PC-9 (cell line): ENCODE data around the gene KCNAB2. TPM values are rescaled to one million over a fixed set of nuclear protein-coding genes. Genes with fewer than 3 reads are reported as not detected.

Experiments
- BruUV-seq: library from RNA; stranded (reverse); fragments of 400-500 nt; replicated peaks from 2 replicates; lab custom pipeline; 2021; lab: Mats Ljungman, UMichigan
- CTCF ChIA-PET: fragments of 300-600 bp; sonication (Branson Sonifier 250); formaldehyde crosslinking; loops from one replicate; lab custom pipeline; 2022; ENCODE audit warnings: antibody characterized with exemption; lab: Charles Lee
- POLR2A ChIA-PET: fragments of 300-600 bp; sonication (Branson Sonifier 250); formaldehyde crosslinking; loops from one replicate; lab custom pipeline; 2022; ENCODE audit warnings: antibody characterized with exemption; ENCODE audit not compliant: unreplicated experiment; lab: Charles Lee
- DNase-seq, 2 experiments: peaks; one replicate each; pipeline versions ENCODE4 v3.0.0 to v3.0.0-alpha.2; 2015 to 2022; ENCODE audit warnings: mixed read lengths in 1 of 2
- H2AFZ ChIP-seq: fragments of 200-600 bp; sonication (generic); 2 replicates; pipeline ENCODE4 v1.8.1; 2017; ENCODE audit warnings: antibody characterized with exemption
- H3F3A ChIP-seq: fragments of 200-600 bp; sonication (generic); 2 replicates; pipeline ENCODE4 v1.8.1; 2017; ENCODE audit warnings: antibody characterized with exemption, mild to moderate bottlenecking, low read depth; ENCODE audit not compliant: insufficient read depth
- H3K27ac ChIP-seq: fragments of 200-600 bp; sonication (generic); 2 replicates; pipeline ENCODE4 v1.6.1; 2016; ENCODE audit warnings: mixed run types
- H3K27me3 ChIP-seq: fragments of 200-600 bp; sonication (generic); 2 replicates; pipeline ENCODE4 v1.6.1; 2016; ENCODE audit warnings: low read depth, mixed run types; ENCODE audit not compliant: insufficient read depth
- H3K36me3 ChIP-seq: fragments of 200-600 bp; sonication (generic); 2 replicates; pipeline ENCODE4 v1.6.1; 2016; ENCODE audit warnings: low read depth, mixed run types
- H3K4me1 ChIP-seq: fragments of 200-600 bp; sonication (generic); replicated peaks from 2 replicates; pipeline ENCODE4 v1.6.1; 2016; ENCODE audit warnings: mixed run types; ENCODE audit not compliant: insufficient read depth
- H3K4me2 ChIP-seq: fragments of 200-600 bp; sonication (generic); 2 replicates; pipeline ENCODE4 v1.6.1; 2017; ENCODE audit warnings: mixed run types
- H3K4me3 ChIP-seq: fragments of 200-600 bp; sonication (generic); 2 replicates; pipeline ENCODE4 v1.6.1; 2016; ENCODE audit warnings: mixed run types
- H3K79me2 ChIP-seq: fragments of 200-600 bp; sonication (generic); 2 replicates; pipeline ENCODE4 v1.6.1; 2017; ENCODE audit warnings: low read depth, mixed run types
- H3K9me2 ChIP-seq: fragments of 200-600 bp; sonication (generic); 2 replicates; pipeline ENCODE4 v1.8.1; 2017; ENCODE audit warnings: mild to moderate bottlenecking; ENCODE audit not compliant: insufficient read depth
- H3K9me3 ChIP-seq: fragments of 200-600 bp; sonication (generic); 2 replicates; pipeline ENCODE4 v1.8.1; 2016; ENCODE audit warnings: low read depth; ENCODE audit not compliant: insufficient read depth
- H4K20me1 ChIP-seq: fragments of 200-600 bp; sonication (generic); 2 replicates; pipeline ENCODE4 v1.8.1; 2017; ENCODE audit not compliant: insufficient read depth
- EZH2 ChIP-seq: fragments of 200-600 bp; sonication (generic); IDR thresholded peaks from 2 replicates; pipeline ENCODE4 v1.8.0; 2017; ENCODE audit warnings: antibody characterized with exemption, low read depth
- intact Hi-C: fragments of 100-400 bp; cut with micrococcal nuclease; formaldehyde crosslinking; loops from one replicate; pipeline ENCODE4 v1.10.0; 2022; ENCODE audit not compliant: unreplicated experiment
- total RNA-seq: library from RNA; stranded (reverse); gene quantifications from 2 replicates; pipeline ENCODE4 v1.2.3, GENCODE V29; 2021
- TF ChIP-seq, protein P1 (sequence below): fragments of 200-600 bp; sonication (generic); conservative IDR thresholded peaks from 2 replicates; pipeline ENCODE4 v1.6.1; 2017; ENCODE audit warnings: mixed run types, antibody characterized with exemption, mild to moderate bottlenecking, moderate library complexity

Gene KCNAB2
- total RNA-seq, 1 experiment from 2014 or later = 19.6 TPM

DNA sequence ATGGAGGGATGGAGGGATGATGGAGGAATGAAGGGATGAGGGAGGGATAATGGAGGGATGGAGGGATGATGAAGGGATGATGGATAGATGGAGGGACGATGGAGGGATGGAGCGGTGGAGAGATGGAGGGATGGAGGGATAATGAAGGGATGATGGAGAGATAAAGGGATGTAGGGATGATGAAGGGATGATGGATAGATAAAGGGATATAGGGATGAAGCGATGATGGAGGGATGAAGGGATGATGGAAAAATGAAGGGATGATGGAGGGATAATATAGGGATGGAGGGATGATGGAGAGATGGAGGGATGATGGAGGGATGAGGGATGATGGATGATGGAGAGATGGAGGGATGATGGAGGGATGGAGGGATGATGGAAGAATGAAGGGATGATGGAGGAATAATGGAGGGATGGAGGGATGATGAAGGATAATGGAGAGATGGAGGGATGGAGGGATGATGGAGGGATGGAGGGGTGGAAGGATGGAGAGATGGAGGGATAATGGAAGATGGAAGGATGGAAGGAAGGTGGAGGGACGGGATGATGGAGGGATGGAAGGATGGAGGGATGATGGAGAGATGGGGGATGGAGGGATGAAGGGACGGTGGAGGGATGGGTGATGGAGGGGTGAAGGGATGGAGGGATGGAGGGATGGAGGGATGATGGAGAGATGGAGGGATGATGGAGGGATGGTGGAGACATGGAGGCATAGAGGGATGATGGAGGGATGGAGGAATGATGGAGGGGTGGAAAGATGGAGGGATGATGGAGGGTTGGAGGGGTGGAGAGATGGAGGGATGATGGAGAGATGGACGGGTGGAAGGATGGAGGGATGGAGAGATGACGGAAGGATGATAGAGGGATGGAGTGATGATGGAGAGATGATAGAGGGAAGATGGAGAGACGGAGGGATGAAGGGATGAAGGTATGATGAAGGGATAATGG is 62.0 kb downstream of the KCNAB2 start:
- H3K4me3 ChIP-seq = no peak overlapping the region
- H3K27ac ChIP-seq = no peak overlapping the region
- H3F3A ChIP-seq = no peaks in the 10 kb centered on the region
- no TSS peak for BruUV-seq
- no peaks in the 10 kb centered on the region for H3K79me2 ChIP-seq
- no peaks in the 10 kb centered on the region for H4K20me1 ChIP-seq
- no peak overlapping the region for H2AFZ ChIP-seq
- intact Hi-C loops = loop anchor here (1.0 kb wide), 1 partner anchor 98 kb away; no protein-coding TSS in a partner anchor
- no peaks in the 10 kb centered on the region for H3K9me3 ChIP-seq
- no peaks in the 10 kb centered on the region for H3K4me1 ChIP-seq
- no peaks in the 10 kb centered on the region for H3K9me2 ChIP-seq
- TF ChIP-seq EZH2 = no peak
- TF ChIP-seq, protein P1, sequence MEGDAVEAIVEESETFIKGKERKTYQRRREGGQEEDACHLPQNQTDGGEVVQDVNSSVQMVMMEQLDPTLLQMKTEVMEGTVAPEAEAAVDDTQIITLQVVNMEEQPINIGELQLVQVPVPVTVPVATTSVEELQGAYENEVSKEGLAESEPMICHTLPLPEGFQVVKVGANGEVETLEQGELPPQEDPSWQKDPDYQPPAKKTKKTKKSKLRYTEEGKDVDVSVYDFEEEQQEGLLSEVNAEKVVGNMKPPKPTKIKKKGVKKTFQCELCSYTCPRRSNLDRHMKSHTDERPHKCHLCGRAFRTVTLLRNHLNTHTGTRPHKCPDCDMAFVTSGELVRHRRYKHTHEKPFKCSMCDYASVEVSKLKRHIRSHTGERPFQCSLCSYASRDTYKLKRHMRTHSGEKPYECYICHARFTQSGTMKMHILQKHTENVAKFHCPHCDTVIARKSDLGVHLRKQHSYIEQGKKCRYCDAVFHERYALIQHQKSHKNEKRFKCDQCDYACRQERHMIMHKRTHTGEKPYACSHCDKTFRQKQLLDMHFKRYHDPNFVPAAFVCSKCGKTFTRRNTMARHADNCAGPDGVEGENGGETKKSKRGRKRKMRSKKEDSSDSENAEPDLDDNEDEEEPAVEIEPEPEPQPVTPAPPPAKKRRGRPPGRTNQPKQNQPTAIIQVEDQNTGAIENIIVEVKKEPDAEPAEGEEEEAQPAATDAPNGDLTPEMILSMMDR = no peak
- CTCF ChIA-PET = no interaction called here
- peak in 1 of 2 experiments; percentile 5 for DNase-seq
- POLR2A ChIA-PET = no interaction called here
- H3K27me3 ChIP-seq = peaks cover 19% of the 10 kb centered on the region; the same call in 1 of the 2 replicates
- H3K4me2 ChIP-seq = no peak overlapping the region
- H3K36me3 ChIP-seq = no peaks in the 10 kb centered on the region

DNA sequence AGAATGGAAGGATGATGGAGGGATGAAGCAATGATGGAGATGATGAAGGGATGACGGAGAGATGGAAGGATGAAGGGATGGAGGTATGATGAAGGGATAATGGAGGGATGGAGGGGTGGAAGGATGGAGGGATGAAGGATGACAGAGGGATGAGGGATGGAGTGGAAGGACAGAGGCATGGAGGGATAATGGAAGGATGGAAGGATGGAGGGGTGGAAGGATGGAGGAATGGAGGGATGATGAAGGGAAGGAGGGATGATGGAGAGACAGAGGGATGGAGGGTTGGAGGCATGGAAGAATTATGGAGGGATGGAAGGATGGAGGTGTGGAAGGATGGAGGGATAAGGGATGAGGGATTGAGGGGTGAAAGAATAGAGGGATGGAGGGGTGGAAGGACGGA is 62.8 kb downstream of the KCNAB2 start:
- Histone ChIP-seq H3F3A (no peaks in the 10 kb centered on the region), H4K20me1 (no peaks in the 10 kb centered on the region), H3K4me3 (no peak overlapping the region), H3K4me2 (no peak overlapping the region), H3K9me2 (no peaks in the 10 kb centered on the region), H3K79me2 (no peaks in the 10 kb centered on the region), H3K27ac (no peak overlapping the region), H3K36me3 (no peaks in the 10 kb centered on the region), H2AFZ (no peak overlapping the region), H3K4me1 (no peaks in the 10 kb centered on the region), H3K9me3 (no peaks in the 10 kb centered on the region), H3K27me3 (peaks cover 12% of the 10 kb centered on the region; the same call in 1 of the 2 replicates)
- no peak for TF ChIP-seq EZH2
- TF ChIP-seq, protein P1 = no peak
- DNase-seq = no peak
- BruUV-seq = no TSS peak
- ChIA-PET CTCF (interaction anchor here (1.1 kb wide), 2 partner anchors 96 to 136 kb away, joined by 4 to 10 read pairs; no protein-coding TSS in a partner anchor), POLR2A (no interaction called here)
- intact Hi-C loops = loop anchor here (1.0 kb wide), 1 partner anchor 97 kb away; no protein-coding TSS in a partner anchor

DNA sequence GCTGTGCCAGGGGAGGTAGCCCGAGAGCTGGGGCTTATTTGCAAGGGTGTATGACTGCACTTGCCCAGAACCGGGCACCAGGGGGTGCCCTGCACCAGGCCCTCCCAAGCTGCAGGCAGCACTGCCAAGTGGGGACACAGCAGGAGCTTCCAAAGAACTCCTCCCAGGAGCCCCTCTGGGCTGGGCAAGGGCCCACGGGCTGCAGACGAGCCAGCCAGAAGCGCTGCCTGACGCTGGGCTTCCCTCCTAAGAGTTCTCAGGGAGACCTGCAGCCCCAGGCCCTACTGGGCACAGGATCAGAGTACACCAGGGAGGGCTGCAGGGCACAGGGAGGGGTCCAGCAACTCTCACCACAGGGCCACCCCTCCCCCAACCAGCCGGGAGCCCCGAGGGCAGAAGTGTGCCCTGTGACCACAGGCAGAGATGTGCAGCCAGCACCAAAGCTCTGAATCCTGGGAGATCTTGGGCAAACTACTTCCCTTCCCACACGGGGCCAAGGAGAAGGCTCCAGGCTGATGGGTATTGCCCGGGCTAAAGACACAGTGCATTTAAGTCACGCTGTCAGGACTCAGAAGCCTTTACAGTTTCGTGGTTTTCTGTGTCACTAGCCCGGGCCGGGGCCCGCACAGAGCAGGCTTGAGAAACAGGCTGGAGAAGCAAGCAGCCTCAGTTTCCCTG is 63.4 kb downstream of the KCNAB2 start:
- Histone ChIP-seq H3F3A (no peaks in the 10 kb centered on the region), H3K9me2 (no peaks in the 10 kb centered on the region), H3K27me3 (0 out of 2 replicates have a peak, but pooled peaks cover 6% of the 10 kb centered on the region), H3K4me2 (no peak overlapping the region), H3K27ac (no peak overlapping the region), H3K79me2 (no peaks in the 10 kb centered on the region), H3K4me1 (no peaks in the 10 kb centered on the region), H3K9me3 (no peaks in the 10 kb centered on the region), H3K36me3 (no peaks in the 10 kb centered on the region), H3K4me3 (no peak overlapping the region), H4K20me1 (no peaks in the 10 kb centered on the region), H2AFZ (no peak overlapping the region)
- no TSS peak for BruUV-seq
- peak; percentile 34 to 62 for DNase-seq
- intact Hi-C loops = loop anchor here (1.0 kb wide), 4 partner anchors 62 to 234 kb away; no protein-coding TSS in a partner anchor
- TF ChIP-seq, protein P1 = peak; percentile 74
- no peak for TF ChIP-seq EZH2
- CTCF ChIA-PET = interaction anchor here (1.1 kb wide), 2 partner anchors 96 to 136 kb away, joined by 4 to 10 read pairs; no protein-coding TSS in a partner anchor
- POLR2A ChIA-PET = interaction anchor here (0.5 kb wide), 1 partner anchor 124 kb away, joined by 3 read pairs; no protein-coding TSS in a partner anchor
